GM12891 (cell line): Measurements from ENCODE around the gene CD19.
A peak's percentile ranks its signal among the peaks of the same experiment; 100 is the strongest.
"Not testable (repeated sequence)": the region's sequence is repeated elsewhere in the genome, so short reads cannot be mapped to it uniquely, and the experiment has no call there.

Experiments
- DNase-seq: peaks from one replicate; pipeline ENCODE4 v3.0.0; 2011; ENCODE audit warnings: low spot score; ENCODE audit not compliant: insufficient read length
- FAIRE-seq: peaks from 2 replicates; lab custom pipeline; 2011; peaks lifted over from hg19 to GRCh38; lab: Jason Lieb, UNC
- PAX5 ChIP-seq: IDR thresholded peaks from 2 replicates; pipeline ENCODE4 v1.6.1; 2011; ENCODE audit warnings: low read length, moderate library complexity, mild to moderate bottlenecking; ENCODE audit not compliant: insufficient read depth, severe bottlenecking
- POLR2A ChIP-seq: IDR thresholded peaks from 2 replicates; pipeline ENCODE4 v1.6.1; 2011; ENCODE audit warnings: low read depth, low read length, control low read depth
- POLR2AphosphoS5 ChIP-seq: IDR thresholded peaks from 2 replicates; pipeline ENCODE4 v1.6.1; 2011; ENCODE audit warnings: low read depth, low read length, control low read depth
- POU2F2 ChIP-seq: IDR thresholded peaks from 2 replicates; pipeline ENCODE4 v1.6.1; 2011; ENCODE audit warnings: low read depth, mild to moderate bottlenecking, control low read depth, low read length, moderate library complexity
- SPI1 ChIP-seq: IDR thresholded peaks from 2 replicates; pipeline ENCODE4 v1.6.1; 2011; ENCODE audit warnings: low read depth, low read length, control low read depth
- TAF1 ChIP-seq: IDR thresholded peaks from 2 replicates; pipeline ENCODE4 v1.6.1; 2011; ENCODE audit warnings: low read depth, low read length, control low read depth

Gene CD19

DNA sequence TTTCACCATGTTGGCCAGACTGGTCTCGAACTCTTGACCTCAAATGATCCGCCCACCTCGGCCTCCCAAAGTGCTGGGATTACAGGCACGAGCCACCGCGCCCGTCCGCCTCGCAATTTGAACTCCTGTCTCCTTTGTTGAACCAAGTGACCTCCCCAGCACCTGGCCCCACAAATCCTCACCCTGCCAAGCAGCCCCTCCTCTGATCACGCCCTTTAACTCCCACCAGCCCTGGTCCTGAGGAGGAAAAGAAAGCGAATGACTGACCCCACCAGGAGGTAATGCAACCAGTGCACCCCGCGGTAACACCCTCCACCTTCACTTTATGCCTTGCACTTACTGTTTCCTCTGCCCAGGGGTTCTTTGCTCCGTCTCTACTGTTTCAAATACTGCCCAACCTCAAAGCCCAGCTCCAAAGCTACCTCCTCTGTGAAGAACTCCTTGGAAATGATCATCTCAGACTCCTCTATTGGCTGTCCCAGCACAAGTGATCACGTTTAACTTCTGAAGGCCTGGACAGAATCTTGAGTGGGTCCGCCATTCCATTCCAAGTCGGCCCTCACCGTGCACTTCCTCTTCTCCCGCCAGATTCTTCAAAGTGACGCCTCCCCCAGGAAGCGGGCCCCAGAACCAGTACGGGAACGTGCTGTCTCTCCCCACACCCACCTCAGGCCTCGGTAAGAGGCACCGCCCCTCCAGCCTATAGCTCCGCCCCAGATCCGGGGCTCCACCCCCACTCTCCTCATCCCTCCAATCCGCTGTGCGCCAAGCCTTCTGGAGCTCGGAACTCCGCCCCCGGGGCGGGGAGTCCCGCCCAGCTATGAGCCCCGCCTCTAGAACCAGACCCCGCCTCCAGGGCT is 4.4 kb downstream of the CD19 start:
- FAIRE-seq (peak; percentile 84), DNase-seq (peak; percentile 91)
- TF ChIP-seq SPI1 (peak; percentile 46; the same call in 1 of the 2 replicates), POU2F2 (no peak)

- DNase-seq (no peak), FAIRE-seq (no peak)
- TF ChIP-seq POLR2A: no peak
- no peak for TF ChIP-seq POU2F2
- TF ChIP-seq POLR2AphosphoS5: no peak
- TF ChIP-seq TAF1: no peak
- no peak for TF ChIP-seq PAX5
- no peak for TF ChIP-seq SPI1
Observed at GRCh38 chr16:28936784-28937155, 5.0 kb downstream of the CD19 start.

- no peak for FAIRE-seq
Observed at GRCh38 chr16:28937222-28937876, 5.6 kb downstream of the CD19 start.

DNA sequence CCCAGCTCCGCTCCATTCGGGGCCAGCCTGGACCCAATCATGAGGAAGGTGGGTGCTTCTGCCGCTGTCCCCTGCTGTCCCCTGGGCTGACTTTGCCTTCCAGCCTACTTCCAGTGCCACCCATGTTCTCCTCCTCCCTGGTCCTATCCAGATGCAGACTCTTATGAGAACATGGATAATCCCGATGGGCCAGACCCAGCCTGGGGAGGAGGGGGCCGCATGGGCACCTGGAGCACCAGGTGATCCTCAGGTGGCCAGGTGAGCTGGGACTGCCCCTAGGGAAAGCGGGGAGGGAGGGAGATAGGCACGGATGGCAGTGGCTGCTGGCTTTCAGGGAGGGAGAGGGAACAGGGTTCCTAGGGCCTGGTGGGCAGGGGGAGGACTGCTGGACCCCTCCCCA is 7.0 kb downstream of the CD19 start:
- no peak for TF ChIP-seq POLR2A
- TF ChIP-seq TAF1: no peak
- TF ChIP-seq POLR2AphosphoS5: no peak
- no peak for TF ChIP-seq POU2F2
- TF ChIP-seq SPI1: no peak
- no peak for TF ChIP-seq PAX5
- DNase-seq (no peak), FAIRE-seq (no peak)

More at GRCh38 chr16:28937222-28937876, 5.6 kb downstream of the CD19 start:
- no peak for TF ChIP-seq POLR2A
- TF ChIP-seq TAF1: no peak
- TF ChIP-seq SPI1: no peak
- TF ChIP-seq PAX5: no peak
- no peak for TF ChIP-seq POLR2AphosphoS5
- TF ChIP-seq POU2F2: no peak
- no peak for DNase-seq

GRCh38 chr16:28939825-28940224 is 8.1 kb downstream of the CD19 start:
- not testable (repeated sequence) for DNase-seq, FAIRE-seq

DNA sequence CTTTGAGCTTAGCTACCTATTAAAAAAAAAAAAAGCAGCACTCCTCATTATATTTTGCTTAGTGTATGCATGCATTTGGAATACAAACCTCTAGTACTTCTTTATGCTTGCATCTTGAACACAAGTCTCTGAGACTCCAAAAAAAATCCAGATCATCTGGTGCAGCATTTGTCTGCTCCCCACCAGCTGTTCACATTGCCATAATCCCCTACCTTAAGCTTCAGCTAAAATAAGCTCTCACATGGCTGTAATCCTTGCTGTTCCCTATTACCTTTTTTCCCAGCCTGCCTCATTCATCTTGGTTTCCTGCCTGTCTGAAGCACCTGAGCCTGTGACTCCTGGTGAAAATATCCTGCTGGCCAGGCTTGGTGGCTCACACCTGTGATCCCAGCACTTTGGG is 11.5 kb downstream of the CD19 start:
- no peak for TF ChIP-seq SPI1
- no peak for TF ChIP-seq POU2F2
- no peak for TF ChIP-seq TAF1
- TF ChIP-seq PAX5: no peak
- no peak for TF ChIP-seq POLR2AphosphoS5
- no peak for TF ChIP-seq POLR2A

DNA sequence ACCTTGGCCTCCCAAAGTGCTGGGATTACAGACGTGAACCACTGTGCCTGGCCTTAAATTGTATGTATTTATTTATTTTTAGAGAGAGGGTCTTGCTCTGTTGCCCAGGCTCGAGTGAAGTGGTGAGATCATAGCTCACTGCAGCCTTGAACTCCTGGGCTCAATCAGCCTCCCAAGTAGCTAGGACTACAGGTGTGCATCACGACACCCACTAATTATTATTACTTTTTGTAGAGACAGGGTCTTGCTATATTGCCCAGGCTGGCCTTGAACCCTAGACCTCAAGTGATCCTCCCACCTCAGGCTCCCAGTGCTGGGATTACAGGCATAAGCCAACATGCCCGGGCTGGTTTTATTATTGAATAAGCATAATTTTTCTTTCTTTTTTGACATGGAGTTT is 14.9 kb downstream of the CD19 start:
- no peak for DNase-seq
- TF ChIP-seq POLR2AphosphoS5 (no peak), POU2F2 (no peak), PAX5 (no peak), TAF1 (no peak), POLR2A (no peak), SPI1 (no peak)
- no peak for FAIRE-seq

More for the DNA sequence above, 11.5 kb downstream of the CD19 start:
- no peak for FAIRE-seq
- DNase-seq: no peak

DNA sequence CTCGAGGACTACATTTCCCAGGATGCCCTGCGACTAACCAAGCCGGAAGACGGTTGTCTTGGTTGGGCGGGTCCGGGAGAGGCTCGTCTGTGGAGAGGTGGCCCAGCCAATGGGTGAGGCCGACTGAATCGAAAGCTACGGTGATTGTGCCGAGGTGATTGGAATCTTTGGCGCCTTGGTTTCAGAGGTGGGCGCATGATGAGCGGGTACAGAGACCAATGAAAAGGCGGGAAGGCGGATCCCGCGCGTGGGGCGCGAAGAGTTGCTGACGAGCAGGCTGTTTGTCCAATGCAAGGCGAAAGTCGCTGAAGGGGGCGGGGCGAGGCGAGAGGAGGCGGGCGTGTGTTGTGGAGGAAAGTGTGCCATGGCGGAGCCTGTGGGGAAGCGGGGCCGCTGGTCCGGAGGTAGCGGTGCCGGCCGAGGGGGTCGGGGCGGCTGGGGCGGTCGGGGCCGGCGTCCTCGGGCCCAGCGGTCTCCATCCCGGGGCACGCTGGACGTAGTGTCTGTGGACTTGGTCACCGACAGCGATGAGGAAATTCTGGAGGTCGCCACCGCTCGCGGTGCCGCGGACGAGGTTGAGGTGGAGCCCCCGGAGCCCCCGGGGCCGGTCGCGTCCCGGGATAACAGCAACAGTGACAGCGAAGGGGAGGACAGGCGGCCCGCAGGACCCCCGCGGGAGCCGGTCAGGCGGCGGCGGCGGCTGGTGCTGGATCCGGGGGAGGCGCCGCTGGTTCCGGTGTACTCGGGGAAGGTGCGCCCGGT is 19.1 kb downstream of the CD19 start, which contains the start of gene NFATC2IP:
NFATC2IP (plus strand) TSS at position 290 of the 762 bp plus-strand sequence; CDS start at position 365, 75 bp downstream.
- TF ChIP-seq POLR2AphosphoS5 (peak; percentile 63; the same call in 1 of the 2 replicates), POLR2A (peak; percentile 73), PAX5 (peak; percentile 62), SPI1 (no peak), TAF1 (peak; percentile 89), POU2F2 (no peak)
- peak; percentile 98 for FAIRE-seq
- DNase-seq: peak; percentile 96

- DNase-seq (no peak), FAIRE-seq (no peak)
- TF ChIP-seq PAX5 (no peak), POLR2AphosphoS5 (no peak), POLR2A (no peak), TAF1 (no peak)
Observed at GRCh38 chr16:28951410-28951943, 19.7 kb downstream of the CD19 start.
